Kidney (tissue), 14 donors: Measurements from ENCODE around the gene EPHA2. TPM values are rescaled to one million over a fixed set of nuclear protein-coding genes. Genes with fewer than 3 reads are reported as not detected.

Experiments used
- DNase-seq, 5 donors: peaks; one replicate each; pipeline ENCODE4 v3.0.0-alpha.2; 2013 to 2020
- FAIRE-seq: peaks from 2 replicates; lab custom pipeline; 2012; peaks lifted over from hg19 to GRCh38; lab: Jason Lieb, UNC
- H3K27ac ChIP-seq, 2 donors: one replicate each; pipeline ENCODE4 v1.7.0; 2013; ENCODE audit warnings: low read depth in 2 of 2, low read length in 2 of 2, inconsistent platforms in 1 of 2
- H3K27me3 ChIP-seq: one replicate; pipeline ENCODE4 v1.7.1; 2013; ENCODE audit warnings: low read length, inconsistent platforms; ENCODE audit not compliant: control insufficient read depth, insufficient read depth
- H3K36me3 ChIP-seq, 3 donors: one replicate each; pipeline versions ENCODE4 v1.7.0 to v1.7.1; 2013; ENCODE audit warnings: low read length in 3 of 3, control low read depth in 1 of 3, inconsistent platforms in 1 of 3; ENCODE audit not compliant: insufficient read depth in 3 of 3, control insufficient read depth in 2 of 3
- H3K4me1 ChIP-seq, 3 donors: one replicate each; pipeline versions ENCODE4 v1.7.0 to v1.7.1; 2013; ENCODE audit warnings: low read length in 3 of 3, inconsistent platforms in 1 of 3, low read depth in 1 of 3; ENCODE audit not compliant: control insufficient read depth in 2 of 3, insufficient read depth in 2 of 3
- H3K4me3 ChIP-seq, 3 donors: one replicate each; pipeline versions ENCODE4 v1.7.0 to v1.8.1; 2013; ENCODE audit warnings: low read length in 3 of 3, control low read depth in 1 of 3, inconsistent platforms in 1 of 3
- H3K9ac ChIP-seq, 3 donors: one replicate each; pipeline versions ENCODE4 v1.7.0 to v1.7.1; 2013; ENCODE audit warnings: low read length in 3 of 3, control low read depth in 1 of 3, inconsistent platforms in 1 of 3
- H3K9me3 ChIP-seq, 3 donors: one replicate each; pipeline versions ENCODE4 v1.7.0 to v1.7.1; 2013; ENCODE audit warnings: low read length in 3 of 3, control low read depth in 1 of 3, inconsistent platforms in 1 of 3; ENCODE audit not compliant: control insufficient read depth in 2 of 3, insufficient read depth in 1 of 3
- intact Hi-C: fragments of 100-400 bp; cut with DNase I; formaldehyde crosslinking; loops from one replicate; pipeline ENCODE4 v1.11.1; 2022
- polyA plus RNA-seq: library from polyadenylated mRNA; stranded (reverse); fragments of 350-450 nt; fragmentation: Illumina TruSeq; extraction: RNeasy Lipid Tissue Mini Kit (QIAGEN cat#74804); gene quantifications from one replicate; pipeline ENCODE4 v1.2.3, GENCODE V29; 2014; ENCODE audit warnings: low read depth, low replicate concordance; ENCODE audit not compliant: insufficient read depth
- total RNA-seq: library from RNA; stranded (reverse); fragmentation: NEBNext Ultra II Directional; extraction: Animal tissue kit (Norgen Biotek cat#: 25700); gene quantifications from one replicate; pipeline ENCODE4 v1.2.1, GENCODE V29; 2021
- TF ChIP-seq, protein P1 (sequence below): IDR thresholded peaks from 3 replicates; pipeline ENCODE4 v1.5.1; 2012; ENCODE audit warnings: mild to moderate bottlenecking, moderate library complexity, borderline replicate concordance; ENCODE audit not compliant: insufficient read depth; ENCODE audit errors: extremely low read depth
- donor health status: control.
- donor health status: control.
- donor health status: control.
- donor health status: control.
- donor health status: control.
- donor health status: DM: yes; HTN: yes; CAD: no.
- donor health status: Normal renal cell carcinoma (clear cell type).

EPHA2 gene
- total and polyA plus RNA-seq, 2 donors from 2014 or later: 5.5 to 34.2 TPM

GRCh38 chr1:16092923-16093511 is 62.9 kb downstream of the EPHA2 start:
- intact Hi-C loops: no loop called here
- Histone ChIP-seq H3K4me1 (no peaks in the 10 kb centered on the region), H3K36me3 (no peaks in the 10 kb centered on the region), H3K27ac (no peak overlapping the region), H3K27me3 (no peaks in the 10 kb centered on the region), H3K9me3 (no peaks in the 10 kb centered on the region), H3K4me3 (no peak overlapping the region), H3K9ac (no peak overlapping the region)
- FAIRE-seq (no peak), DNase-seq (peak in 1 of 5 donors; percentile 19)
- TF ChIP-seq, protein P1, sequence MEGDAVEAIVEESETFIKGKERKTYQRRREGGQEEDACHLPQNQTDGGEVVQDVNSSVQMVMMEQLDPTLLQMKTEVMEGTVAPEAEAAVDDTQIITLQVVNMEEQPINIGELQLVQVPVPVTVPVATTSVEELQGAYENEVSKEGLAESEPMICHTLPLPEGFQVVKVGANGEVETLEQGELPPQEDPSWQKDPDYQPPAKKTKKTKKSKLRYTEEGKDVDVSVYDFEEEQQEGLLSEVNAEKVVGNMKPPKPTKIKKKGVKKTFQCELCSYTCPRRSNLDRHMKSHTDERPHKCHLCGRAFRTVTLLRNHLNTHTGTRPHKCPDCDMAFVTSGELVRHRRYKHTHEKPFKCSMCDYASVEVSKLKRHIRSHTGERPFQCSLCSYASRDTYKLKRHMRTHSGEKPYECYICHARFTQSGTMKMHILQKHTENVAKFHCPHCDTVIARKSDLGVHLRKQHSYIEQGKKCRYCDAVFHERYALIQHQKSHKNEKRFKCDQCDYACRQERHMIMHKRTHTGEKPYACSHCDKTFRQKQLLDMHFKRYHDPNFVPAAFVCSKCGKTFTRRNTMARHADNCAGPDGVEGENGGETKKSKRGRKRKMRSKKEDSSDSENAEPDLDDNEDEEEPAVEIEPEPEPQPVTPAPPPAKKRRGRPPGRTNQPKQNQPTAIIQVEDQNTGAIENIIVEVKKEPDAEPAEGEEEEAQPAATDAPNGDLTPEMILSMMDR: no peak

- Histone ChIP-seq H3K4me3 (no peak overlapping the region), H3K27me3 (no peaks in the 10 kb centered on the region), H3K36me3 (no peaks in the 10 kb centered on the region), H3K9me3 (no peaks in the 10 kb centered on the region), H3K9ac (no peak overlapping the region), H3K4me1 (no peaks in the 10 kb centered on the region), H3K27ac (no peak overlapping the region)
- intact Hi-C loops: no loop called here
- TF ChIP-seq, protein P1: no peak
- FAIRE-seq (no peak), DNase-seq (peak in 1 of 5 donors; percentile 55)
These were observed 63.6 kb downstream of the EPHA2 start for GRCh38 chr1:16092097-16092922.

DNA sequence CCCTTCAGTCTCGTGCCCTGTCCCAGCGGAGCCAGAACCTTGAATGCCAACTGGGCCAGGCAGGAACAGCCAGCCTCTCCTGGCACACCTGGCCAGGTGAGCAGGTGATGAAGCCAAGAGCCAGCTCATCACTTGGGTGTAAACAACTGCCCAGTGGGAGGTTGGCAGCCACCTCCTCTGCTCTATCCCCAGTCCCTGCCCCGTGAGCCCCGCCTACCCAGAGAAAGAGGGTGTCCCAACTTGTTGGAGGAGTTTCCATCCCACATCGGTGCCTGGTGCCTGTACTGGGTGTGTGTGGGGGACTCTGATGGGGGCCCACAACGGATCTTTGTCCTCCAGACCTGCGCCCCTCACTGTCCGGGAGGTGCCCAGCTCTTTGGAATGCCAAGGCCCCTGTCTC is 64.6 kb downstream of the EPHA2 start:
- no peak overlapping the region for H3K4me3 ChIP-seq
- TF ChIP-seq, protein P1: no peak
- intact Hi-C loops: no loop called here
- DNase-seq: peak in 2 of 5 donors; percentile 32 to 39
- no peaks in the 10 kb centered on the region for H3K9me3 ChIP-seq
- FAIRE-seq: no peak
- no peaks in the 10 kb centered on the region for H3K4me1 ChIP-seq
- H3K36me3 ChIP-seq: no peaks in the 10 kb centered on the region
- no peak overlapping the region for H3K27ac ChIP-seq
- no peaks in the 10 kb centered on the region for H3K27me3 ChIP-seq
- no peak overlapping the region for H3K9ac ChIP-seq
